ENCODE measurements around the gene AOPEP.

The AOPEP gene

DNA sequence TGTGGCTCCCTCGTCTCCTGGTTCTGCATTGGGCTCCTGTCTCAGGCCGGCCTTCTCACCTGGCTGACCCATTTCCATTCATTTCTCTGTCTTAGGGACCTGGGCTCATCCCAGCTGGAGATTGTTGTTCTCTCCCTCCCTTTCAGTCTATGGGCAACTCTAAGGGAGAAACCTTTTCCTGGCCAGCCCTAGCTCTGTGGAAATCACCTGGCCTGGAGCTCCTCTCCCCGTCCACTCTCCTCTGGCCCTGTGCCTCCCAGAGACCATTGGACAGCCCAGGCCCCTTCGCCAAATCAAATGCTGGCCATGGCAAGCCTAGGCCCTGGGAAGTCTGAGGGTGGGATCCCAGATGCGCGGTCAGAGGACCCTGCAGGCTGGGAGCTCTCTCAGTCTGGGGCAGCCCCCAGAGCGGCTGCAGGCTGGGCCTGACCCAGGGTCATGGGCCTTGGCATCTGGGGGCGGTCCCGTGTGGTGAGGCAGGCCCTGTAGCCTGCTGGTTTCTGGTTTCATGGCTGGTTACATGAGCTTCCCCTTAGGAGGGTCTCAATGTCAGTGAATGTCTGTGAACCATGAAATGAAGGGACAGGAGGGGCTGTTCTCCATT is 253.5 kb downstream of the AOPEP start:
- Histone ChIP-seq H3K27me3 (no peaks in the 10 kb centered on the region), H3K9me3 (no peaks in the 10 kb centered on the region), H3K4me3 (ENCODE audit: low read depth, low read length) (no peak overlapping the region), H3K36me3 (peaks cover 5% of the 10 kb centered on the region; the same call in 1 of the 2 replicates), H3K4me1 (peaks cover 5% of the 10 kb centered on the region; the same call in 1 of the 2 replicates)
- TF ChIP-seq, protein P1, sequence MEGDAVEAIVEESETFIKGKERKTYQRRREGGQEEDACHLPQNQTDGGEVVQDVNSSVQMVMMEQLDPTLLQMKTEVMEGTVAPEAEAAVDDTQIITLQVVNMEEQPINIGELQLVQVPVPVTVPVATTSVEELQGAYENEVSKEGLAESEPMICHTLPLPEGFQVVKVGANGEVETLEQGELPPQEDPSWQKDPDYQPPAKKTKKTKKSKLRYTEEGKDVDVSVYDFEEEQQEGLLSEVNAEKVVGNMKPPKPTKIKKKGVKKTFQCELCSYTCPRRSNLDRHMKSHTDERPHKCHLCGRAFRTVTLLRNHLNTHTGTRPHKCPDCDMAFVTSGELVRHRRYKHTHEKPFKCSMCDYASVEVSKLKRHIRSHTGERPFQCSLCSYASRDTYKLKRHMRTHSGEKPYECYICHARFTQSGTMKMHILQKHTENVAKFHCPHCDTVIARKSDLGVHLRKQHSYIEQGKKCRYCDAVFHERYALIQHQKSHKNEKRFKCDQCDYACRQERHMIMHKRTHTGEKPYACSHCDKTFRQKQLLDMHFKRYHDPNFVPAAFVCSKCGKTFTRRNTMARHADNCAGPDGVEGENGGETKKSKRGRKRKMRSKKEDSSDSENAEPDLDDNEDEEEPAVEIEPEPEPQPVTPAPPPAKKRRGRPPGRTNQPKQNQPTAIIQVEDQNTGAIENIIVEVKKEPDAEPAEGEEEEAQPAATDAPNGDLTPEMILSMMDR (IDR thresholded peaks at IDR 0.05; ENCODE audit: low read depth, low read length): no peak
- no peak for DNase-seq

DNA sequence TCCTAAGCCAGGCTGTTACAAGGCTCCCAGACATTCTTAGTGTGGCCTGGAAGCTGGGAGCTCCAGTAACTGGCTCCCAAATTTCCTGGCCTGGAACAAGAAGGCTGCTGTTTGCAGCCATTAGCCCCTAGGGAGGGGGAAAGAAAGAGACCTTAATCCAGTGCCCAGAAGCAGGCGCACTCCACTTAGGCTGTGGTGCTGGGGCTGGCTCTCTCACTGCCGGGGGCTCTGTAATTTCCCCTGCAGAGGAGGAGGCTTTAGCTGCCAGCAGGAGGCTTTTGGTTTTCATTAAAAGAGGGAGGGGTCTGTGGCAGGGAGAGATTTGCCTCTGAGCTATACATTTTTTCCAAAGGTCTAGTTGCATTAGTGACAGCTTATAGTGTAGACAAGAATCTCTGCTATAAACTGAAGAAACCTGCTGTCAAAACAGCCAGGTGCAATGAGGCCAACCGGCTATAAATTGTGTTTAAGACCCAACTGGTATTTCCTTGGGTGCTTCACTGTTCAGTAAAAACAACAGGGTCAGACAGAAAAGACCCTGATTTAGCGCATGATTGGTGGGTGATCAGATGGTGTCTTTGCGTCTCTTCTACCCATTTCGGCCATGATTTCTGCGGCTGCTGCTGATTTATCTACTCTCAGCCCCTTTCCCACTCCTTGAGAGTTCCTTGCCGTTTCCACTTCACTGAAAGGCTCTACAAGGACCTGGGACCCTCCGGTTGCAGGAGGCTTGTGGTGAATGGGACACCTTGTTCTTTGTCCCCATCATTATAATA is 254.6 kb downstream of the AOPEP start:
- DNase-seq: peak; percentile 53
- peaks cover 5% of the 10 kb centered on the region; the same call in 1 of the 2 replicates for H3K4me1 ChIP-seq
- no peaks in the 10 kb centered on the region for H3K9me3 ChIP-seq
- TF ChIP-seq, protein P1 (IDR thresholded peaks at IDR 0.05; ENCODE audit: low read depth, low read length): no peak
- no peak overlapping the region for H3K4me3 ChIP-seq (ENCODE audit: low read depth, low read length)
- peaks cover 5% of the 10 kb centered on the region; the same call in 1 of the 2 replicates for H3K36me3 ChIP-seq
- no peaks in the 10 kb centered on the region for H3K27me3 ChIP-seq

DNA sequence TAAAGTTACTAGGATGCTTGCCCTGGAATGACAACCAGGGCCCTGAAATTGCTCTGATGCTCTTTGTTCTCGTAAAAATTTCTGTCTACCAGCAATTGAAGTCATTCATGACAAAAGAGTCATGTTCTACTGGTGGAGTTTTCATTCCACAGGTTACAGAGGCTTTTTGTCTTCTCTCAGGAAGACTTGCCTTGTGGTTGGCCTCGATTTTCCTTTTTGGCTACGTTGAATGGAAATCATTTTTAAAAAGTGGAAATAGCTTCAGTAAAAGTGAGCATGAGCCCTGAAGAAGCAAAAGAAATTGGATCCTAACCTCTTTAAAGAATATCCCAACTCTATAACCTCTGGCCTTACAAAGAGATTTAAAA is 255.2 kb downstream of the AOPEP start:
- TF ChIP-seq, protein P1 (IDR thresholded peaks at IDR 0.05; ENCODE audit: low read depth, low read length): no peak
- no peak overlapping the region for H3K4me3 ChIP-seq (ENCODE audit: low read depth, low read length)
- no peak for DNase-seq
- H3K27me3 ChIP-seq: no peaks in the 10 kb centered on the region
- H3K36me3 ChIP-seq: peaks cover 5% of the 10 kb centered on the region; the same call in 1 of the 2 replicates
- no peaks in the 10 kb centered on the region for H3K9me3 ChIP-seq
- peaks cover 5% of the 10 kb centered on the region; the same call in 1 of the 2 replicates for H3K4me1 ChIP-seq

DNA sequence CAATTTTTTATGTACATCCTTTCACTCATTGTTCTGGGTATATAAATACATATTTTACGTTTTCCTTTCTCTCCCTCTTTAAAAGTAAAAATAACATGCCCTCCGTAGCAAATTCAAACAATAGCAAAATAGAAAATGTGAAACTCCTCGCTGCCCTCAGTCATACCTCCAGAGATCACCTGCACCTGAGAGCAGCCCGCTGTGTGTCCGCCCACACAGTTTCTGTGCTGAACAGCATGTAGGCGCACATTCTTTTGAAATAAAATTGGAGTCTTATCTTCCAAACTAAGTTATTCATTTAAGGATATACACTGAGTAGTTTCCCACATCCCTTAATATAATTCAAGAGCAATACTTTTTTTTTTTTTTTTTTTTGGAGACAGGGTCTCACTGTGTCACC is 255.7 kb downstream of the AOPEP start:
- Histone ChIP-seq H3K4me3 (ENCODE audit: low read depth, low read length) (no peak overlapping the region), H3K9me3 (no peaks in the 10 kb centered on the region), H3K36me3 (peaks cover 5% of the 10 kb centered on the region; the same call in 1 of the 2 replicates), H3K27me3 (no peaks in the 10 kb centered on the region), H3K4me1 (peaks cover 5% of the 10 kb centered on the region; the same call in 1 of the 2 replicates)
- TF ChIP-seq, protein P1 (IDR thresholded peaks at IDR 0.05; ENCODE audit: low read depth, low read length): no peak
- no peak for DNase-seq

DNA sequence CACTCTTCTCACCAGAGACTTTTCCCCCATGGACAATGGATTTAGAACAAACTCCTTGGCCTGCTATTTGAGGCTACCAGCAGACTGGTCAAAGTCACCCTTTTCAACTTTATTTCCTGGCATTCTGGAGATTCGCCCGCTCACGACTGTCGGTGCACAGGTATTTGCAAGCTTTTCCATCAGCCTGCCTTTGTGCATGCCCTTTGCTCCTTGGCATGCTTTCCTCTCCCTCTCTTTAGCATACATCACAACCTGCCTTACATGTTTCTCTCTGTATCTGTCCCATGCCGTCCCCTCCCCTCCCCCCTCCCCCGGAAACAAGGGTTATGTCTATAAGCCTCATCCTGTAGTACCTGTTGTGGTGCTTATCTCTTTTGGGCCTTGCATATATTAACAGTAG is 257.1 kb downstream of the AOPEP start:
- Histone ChIP-seq H3K36me3 (peaks cover 5% of the 10 kb centered on the region; the same call in 1 of the 2 replicates), H3K27me3 (no peaks in the 10 kb centered on the region), H3K4me3 (ENCODE audit: low read depth, low read length) (no peak overlapping the region), H3K4me1 (peaks cover 5% of the 10 kb centered on the region; the same call in 1 of the 2 replicates), H3K9me3 (no peaks in the 10 kb centered on the region)
- no peak for DNase-seq
- TF ChIP-seq, protein P1 (IDR thresholded peaks at IDR 0.05; ENCODE audit: low read depth, low read length): no peak
